ENCODE data around the gene UBE2E2.

- TF ChIP-seq CTCF (IDR thresholded peaks at IDR 0.05), result no peak
- TF ChIP-seq POLR2A (IDR thresholded peaks at IDR 0.05), result no peak
- no peak for TF ChIP-seq EP300 (IDR thresholded peaks at IDR 0.05)
Observed at GRCh38 chr3:23189187-23189586, 13.9 kb upstream of the UBE2E2 start.

Data from ovary (tissue), 3 donors.